GM15510 (cell line): ENCODE results near the gene USP17L10.
"Not testable (repeated sequence)": the region's sequence is repeated elsewhere in the genome, so short reads cannot be mapped to it uniquely, and the experiment has no call there.

Experiments used
- POLR2A ChIP-seq: IDR thresholded peaks from 3 replicates; pipeline ENCODE4 v1.6.1; 2011; ENCODE audit warnings: borderline replicate concordance; ENCODE audit not compliant: insufficient read length; ENCODE audit errors: extremely low read depth

USP17L10 gene

GRCh38 chr4:9210357-9210756 is at the start of gene USP17L10:
Gene USP17L10, plus strand, starts transcription at chr4:9210657. Its CDS starts 0 bp downstream, at chr4:9210657.
- TF ChIP-seq POLR2A = not testable (repeated sequence)

GRCh38 chr4:9169791-9170459 is 40.5 kb upstream of the USP17L10 start, which contains the start of gene FAM90A26:
Gene FAM90A26, plus strand, starts transcription at chr4:9170409. Its CDS starts 2,764 bp downstream, at chr4:9173173.
- TF ChIP-seq POLR2A = not testable (repeated sequence)

- TF ChIP-seq POLR2A = not testable (repeated sequence)
Measured at GRCh38 chr4:9215105-9215504, 4.6 kb downstream of the USP17L10 start, which contains the start of gene USP17L11. Gene USP17L11, plus strand, starts transcription at chr4:9215405. Its CDS starts 0 bp downstream, at chr4:9215405.

- TF ChIP-seq POLR2A = not testable (repeated sequence)
Measured at GRCh38 chr4:9219852-9220251, 9.4 kb downstream of the USP17L10 start, which contains the start of gene USP17L12. Gene USP17L12, plus strand, starts transcription at chr4:9220152. Its CDS starts 0 bp downstream, at chr4:9220152.

GRCh38 chr4:9224596-9224995 is 14.1 kb downstream of the USP17L10 start, which contains the start of gene USP17L13:
Gene USP17L13, plus strand, starts transcription at chr4:9224896. Its CDS starts 0 bp downstream, at chr4:9224896.
- not testable (repeated sequence) for TF ChIP-seq POLR2A

- not testable (repeated sequence) for TF ChIP-seq POLR2A
Measured at GRCh38 chr4:9234085-9234484, 23.6 kb downstream of the USP17L10 start, which contains the start of gene USP17L15. Gene USP17L15, plus strand, starts transcription at chr4:9234385. Its CDS starts 0 bp downstream, at chr4:9234385.

GRCh38 chr4:9243579-9243978 is 33.1 kb downstream of the USP17L10 start, which contains the start of gene USP17L17:
Gene USP17L17, plus strand, starts transcription at chr4:9243879. Its CDS starts 0 bp downstream, at chr4:9243879.
- not testable (repeated sequence) for TF ChIP-seq POLR2A

GRCh38 chr4:9247953-9248680 is 37.7 kb downstream of the USP17L10 start, which contains the start of gene USP17L18:
Gene USP17L18, plus strand, starts transcription at chr4:9248630. Its CDS starts 0 bp downstream, at chr4:9248630.
- not testable (repeated sequence) for TF ChIP-seq POLR2A

- TF ChIP-seq POLR2A = not testable (repeated sequence)
Measured at GRCh38 chr4:9253078-9253477, 42.6 kb downstream of the USP17L10 start, which contains the start of gene USP17L19. Gene USP17L19, plus strand, starts transcription at chr4:9253378. Its CDS starts 0 bp downstream, at chr4:9253378.

- TF ChIP-seq POLR2A = not testable (repeated sequence)
Measured at GRCh38 chr4:9257824-9258223, 47.4 kb downstream of the USP17L10 start, which contains the start of gene USP17L20. Gene USP17L20, plus strand, starts transcription at chr4:9258124. Its CDS starts 0 bp downstream, at chr4:9258124.
